Measurements from ENCODE around the gene UVRAG.
"Not testable (repeated sequence)": the region's sequence is repeated elsewhere in the genome, so short reads cannot be mapped to it uniquely, and the experiment has no call there.

The UVRAG gene

DNA sequence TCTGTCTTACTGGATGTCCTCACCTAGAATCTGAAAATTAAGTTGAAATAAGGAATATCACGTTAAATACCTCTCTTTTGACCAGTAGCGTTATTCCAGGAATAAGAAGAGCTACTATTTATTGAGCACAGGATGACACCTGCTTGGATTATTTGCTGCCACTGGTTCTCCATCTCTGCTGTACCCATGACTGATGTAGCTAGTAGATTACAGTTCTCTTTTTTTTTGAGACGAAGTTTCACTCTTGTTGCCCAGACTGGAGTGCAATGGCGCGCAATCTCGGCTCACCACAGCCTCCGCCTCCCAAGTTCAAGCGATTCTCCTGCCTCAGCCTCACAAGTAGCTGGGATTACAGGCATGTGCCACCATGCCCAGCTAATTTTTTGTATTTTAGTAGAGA, 65.3 kb downstream of the UVRAG start:
- DNase-seq: not testable (repeated sequence)

DNA sequence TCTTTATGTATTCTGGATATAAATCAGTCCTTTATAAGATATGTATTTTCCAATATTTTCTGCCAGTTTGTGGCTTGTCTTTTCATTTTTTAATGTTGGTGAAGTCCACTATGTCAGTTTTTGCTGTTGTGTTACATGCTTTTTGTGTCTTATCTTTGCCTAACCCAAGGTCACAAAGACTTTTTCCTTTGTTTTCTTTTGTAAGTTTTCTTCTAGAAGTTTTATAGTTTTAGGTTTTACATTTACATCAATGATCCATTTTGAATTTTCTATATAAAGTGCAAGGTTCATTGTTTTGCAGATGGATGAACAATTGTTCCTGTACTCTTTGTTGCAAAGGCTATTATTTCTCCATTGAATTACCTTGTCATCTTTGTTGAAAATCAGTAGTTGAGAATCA, 69.3 kb downstream of the UVRAG start:
- DNase-seq: no peak

- no peak for DNase-seq
Observed at GRCh38 chr11:75888416-75888815, 73.4 kb downstream of the UVRAG start.

- no peak for DNase-seq
Observed at GRCh38 chr11:75891947-75892739, 77.1 kb downstream of the UVRAG start.

GRCh38 chr11:75893251-75893650, 78.2 kb downstream of the UVRAG start:
- no peak for DNase-seq

DNA sequence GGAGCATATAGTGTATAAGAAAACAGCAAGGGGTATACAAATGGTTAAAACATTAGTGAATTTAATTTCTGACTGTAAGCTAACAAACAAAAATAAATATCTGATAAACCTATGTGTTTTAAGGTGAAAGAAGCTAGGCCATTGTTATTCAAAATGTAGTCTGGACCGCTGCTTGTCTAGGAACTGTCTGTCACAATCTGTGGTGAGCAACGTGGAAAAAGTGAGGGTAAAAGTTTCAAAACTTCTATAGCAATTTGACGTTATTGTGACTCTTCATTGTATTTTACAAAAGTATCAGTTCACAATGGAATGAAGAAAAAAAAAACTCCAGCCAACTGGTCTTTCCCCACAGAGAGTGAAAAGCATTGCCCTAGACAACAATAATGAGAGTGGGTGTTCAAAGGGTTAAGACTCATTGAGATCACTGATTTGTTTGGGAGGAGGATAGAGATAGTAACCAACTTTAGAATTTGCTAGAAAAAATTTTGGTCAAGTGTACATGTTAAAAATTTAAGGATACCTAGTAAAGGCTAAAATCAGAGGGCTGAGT, 79.1 kb downstream of the UVRAG start:
- no peak for DNase-seq

- DNase-seq: no peak
Observed at GRCh38 chr11:75896843-75897419, 81.9 kb downstream of the UVRAG start.

DNA sequence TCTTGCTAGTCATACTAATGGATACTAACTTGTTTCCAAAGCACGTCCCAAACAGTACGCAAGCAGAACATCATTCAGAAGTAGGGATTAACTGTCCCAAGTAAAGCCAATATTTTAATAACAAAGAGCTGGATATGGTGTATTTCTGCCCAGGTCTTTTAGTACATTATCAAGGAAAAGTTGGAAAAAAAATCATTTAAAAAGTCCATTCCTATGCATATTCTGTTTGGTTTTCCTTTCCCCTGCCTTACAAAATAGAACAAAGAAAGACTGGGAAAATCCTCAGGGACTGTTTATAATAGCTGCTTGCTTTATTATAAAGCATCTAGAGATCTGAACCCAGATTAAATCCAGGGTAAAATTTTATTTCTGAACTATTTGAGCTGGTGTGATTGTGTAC, 83.9 kb downstream of the UVRAG start:
- no peak for DNase-seq

DNA sequence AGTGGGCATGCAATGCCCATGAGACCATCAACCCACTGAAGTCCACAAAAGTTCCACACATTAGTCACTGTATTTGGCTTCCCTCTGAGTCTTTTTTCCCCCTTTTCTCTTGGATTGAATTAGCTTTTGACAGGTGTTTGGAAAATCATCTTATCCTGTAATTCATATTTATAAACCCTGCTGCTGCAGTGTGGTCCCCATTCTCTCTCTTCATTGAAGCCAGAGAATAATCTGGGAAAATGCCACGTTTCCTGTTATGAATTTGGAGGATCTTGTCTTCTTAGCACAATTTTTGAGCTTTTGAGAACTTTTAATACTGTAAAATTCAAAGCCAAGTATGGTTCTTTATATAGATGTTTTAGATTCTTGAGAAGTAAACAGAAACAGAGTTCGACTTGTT, 84.8 kb downstream of the UVRAG start:
- DNase-seq: no peak

GRCh38 chr11:75900848-75901247, 85.8 kb downstream of the UVRAG start:
- DNase-seq: no peak

- no peak for DNase-seq
Observed at GRCh38 chr11:75902631-75903030, 87.6 kb downstream of the UVRAG start.

GRCh38 chr11:75903276-75903675, 88.3 kb downstream of the UVRAG start:
- DNase-seq: no peak

GRCh38 chr11:75905434-75905833, 90.4 kb downstream of the UVRAG start:
- no peak for DNase-seq

- no peak for DNase-seq
Observed at GRCh38 chr11:75907906-75908527, 93.0 kb downstream of the UVRAG start.

DNA sequence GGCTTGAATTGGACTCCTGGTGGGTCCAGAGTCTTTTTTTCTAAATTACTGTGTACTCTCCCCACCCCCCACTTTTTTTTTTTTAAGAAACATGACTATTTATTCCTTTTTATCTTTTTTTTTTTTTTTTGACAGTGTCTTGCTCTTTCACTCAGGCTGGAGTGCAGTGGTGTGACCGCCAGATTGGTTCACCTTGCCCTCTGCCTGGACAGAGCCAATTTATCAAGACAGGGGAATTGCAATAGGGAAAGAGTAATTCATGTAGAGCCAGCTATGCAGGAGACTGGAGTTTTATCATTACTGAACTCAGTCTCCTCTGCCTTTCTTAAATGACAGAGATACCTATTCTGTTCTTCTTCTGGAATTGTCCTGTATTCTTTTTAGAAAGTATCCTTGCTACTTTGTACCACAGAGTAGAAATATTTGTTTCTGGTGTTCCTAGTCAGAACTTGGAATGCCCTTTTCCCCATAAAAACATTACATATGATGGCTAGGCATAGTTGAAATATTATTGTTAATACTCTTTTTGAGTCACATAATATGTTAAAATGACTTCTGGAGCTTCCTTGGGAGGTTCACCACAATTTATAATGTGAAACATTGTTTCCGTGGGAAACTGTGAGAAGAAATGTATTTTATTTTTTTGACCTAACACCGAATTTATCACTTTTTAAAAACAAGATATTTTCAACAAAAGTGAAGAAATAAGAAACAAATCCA, 95.6 kb downstream of the UVRAG start:
- no peak for DNase-seq

- DNase-seq: no peak
Observed at GRCh38 chr11:75911459-75911858, 96.4 kb downstream of the UVRAG start.

DNA sequence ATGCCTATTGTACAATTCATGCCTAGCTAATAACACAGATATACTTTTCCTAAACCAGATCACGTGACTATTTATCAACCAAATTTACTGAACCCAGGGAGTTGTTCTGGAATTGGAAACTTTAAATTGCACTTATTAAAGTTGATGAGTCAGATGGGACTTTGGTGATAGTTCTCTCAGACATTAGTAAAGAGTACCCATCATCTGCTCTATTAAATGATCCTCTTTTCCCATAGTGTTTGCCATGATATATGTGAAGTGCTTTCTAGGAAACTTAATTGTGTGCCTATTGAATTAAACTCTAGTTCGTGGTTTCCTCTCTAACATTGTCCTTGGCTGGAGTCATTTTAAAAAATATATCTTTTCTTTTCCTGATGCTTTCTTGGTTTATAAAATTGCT, 99.0 kb downstream of the UVRAG start:
- DNase-seq: no peak

GRCh38 chr11:75916882-75917281, 101.9 kb downstream of the UVRAG start:
- DNase-seq: no peak

- no peak for DNase-seq
Observed at GRCh38 chr11:75918331-75918730, 103.3 kb downstream of the UVRAG start.

- DNase-seq: no peak
Observed at GRCh38 chr11:75919525-75919924, 104.5 kb downstream of the UVRAG start.

GRCh38 chr11:75920848-75921247, 105.8 kb downstream of the UVRAG start:
- DNase-seq: no peak

GRCh38 chr11:75921808-75922207, 106.8 kb downstream of the UVRAG start:
- DNase-seq: no peak
